NCI-H2171 (cell line): ENCODE measurements around the gene RFX7.
"Not testable (repeated sequence)": the region's sequence is repeated elsewhere in the genome, so short reads cannot be mapped to it uniquely, and the experiment has no call there.

ENCODE experiments used
- DNase-seq: peaks from one replicate; lab custom pipeline; 2025; lab: John Stamatoyannopoulos, UW

The RFX7 gene

DNA sequence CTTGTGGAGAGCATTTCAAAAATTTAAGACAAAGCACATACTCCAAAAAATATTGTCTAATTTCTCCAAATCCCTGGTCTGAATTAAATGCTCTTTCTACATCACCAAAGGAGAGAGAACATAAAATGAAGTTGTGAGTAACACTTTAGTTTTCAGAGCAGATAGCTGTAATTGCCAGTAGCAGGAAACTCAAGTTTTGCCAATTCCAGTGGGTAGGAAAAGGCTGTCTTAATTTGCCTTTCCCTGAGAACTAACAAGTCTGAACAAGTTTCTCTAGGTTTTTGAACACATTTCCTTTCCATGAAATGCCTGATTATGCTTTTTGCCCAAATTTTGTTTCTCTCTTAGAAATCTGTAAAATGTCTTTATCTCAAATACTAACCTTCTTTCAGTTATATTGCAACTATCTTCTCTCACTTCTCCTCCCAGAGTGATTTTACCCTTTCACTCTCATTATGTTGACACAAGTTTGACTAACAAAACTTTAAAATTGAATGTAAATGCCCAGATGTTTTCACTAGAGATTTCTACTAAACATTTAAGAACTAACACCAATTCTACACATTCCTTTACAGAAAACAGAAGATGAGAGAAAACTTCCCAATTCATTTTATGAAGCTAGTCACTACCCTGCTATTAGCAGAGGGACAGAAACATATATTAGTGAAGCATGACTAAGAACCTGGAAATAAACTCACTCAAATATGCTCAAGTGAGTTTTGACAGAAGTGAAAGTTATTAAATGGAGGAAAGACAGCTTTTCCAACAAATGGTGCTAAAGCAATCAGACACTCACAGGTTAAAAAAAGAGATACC, 38.4 kb downstream of the RFX7 start:
- DNase-seq, result no peak

GRCh38 chr15:56203312-56203922, 40.3 kb downstream of the RFX7 start:
- not testable (repeated sequence) for DNase-seq

DNA sequence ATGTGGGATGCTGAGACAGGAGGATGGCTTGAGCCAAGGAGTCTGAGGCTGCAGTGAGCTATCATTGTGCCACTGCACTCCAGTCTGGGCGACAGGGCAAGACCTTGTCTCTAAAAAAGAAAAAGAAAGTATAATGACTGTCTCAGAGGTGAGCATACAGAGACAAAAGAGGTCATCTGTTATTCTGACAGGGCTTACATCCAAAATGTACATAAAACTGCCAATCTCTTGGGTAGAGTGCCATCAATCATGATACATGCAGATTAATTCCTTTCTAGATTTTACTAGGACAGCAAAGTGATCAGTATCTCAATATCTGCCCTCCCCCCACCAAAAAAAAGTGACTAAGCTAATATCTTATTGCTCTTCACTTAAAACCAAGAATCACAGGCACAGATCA, 41.0 kb downstream of the RFX7 start:
- DNase-seq, result no peak

- DNase-seq, result no peak
Observed at GRCh38 chr15:56199038-56199437, 44.6 kb downstream of the RFX7 start.

DNA sequence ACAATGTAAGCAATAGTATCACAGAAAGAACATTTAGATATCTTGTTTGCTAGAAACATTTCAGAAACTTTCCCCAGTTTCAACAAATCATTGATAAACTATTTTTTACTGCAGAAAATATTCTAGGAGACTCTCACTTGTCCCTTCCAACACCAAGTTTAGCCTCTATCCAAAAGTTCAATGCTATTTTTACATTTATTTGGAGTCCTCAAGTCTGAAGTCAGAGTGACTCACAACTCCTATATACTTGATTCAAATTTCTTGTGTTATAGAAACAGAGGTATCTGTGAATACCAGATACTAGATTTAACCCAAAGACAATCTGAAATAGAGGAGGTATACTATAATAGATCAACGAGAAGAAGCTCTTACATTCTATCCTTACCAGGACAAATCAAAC, 49.6 kb downstream of the RFX7 start:
- DNase-seq, result no peak

- no peak for DNase-seq
Observed at GRCh38 chr15:56192659-56193442, 50.8 kb downstream of the RFX7 start.

- no peak for DNase-seq
Observed at GRCh38 chr15:56187665-56188064, 56.0 kb downstream of the RFX7 start.

GRCh38 chr15:56185980-56186379, 57.7 kb downstream of the RFX7 start:
- no peak for DNase-seq

DNA sequence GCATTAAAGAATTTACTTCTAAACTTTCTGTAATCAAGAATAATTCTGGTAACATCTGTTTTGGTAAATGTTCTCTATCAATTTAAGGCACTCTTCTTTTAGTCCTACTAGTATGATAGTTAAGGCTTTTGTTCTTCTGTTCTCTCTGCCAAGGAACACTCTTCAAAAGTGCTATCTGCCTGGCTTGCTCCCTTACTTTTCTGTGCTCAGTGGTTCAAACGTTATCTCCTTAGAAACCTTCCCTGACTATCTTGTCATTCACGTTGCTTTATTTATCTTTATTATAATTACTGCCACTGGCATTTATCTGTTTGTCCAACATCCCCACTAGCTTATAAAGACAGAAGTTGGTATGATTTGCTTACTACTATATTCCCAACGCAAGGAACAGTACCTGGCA, 59.2 kb downstream of the RFX7 start:
- DNase-seq, result no peak

DNA sequence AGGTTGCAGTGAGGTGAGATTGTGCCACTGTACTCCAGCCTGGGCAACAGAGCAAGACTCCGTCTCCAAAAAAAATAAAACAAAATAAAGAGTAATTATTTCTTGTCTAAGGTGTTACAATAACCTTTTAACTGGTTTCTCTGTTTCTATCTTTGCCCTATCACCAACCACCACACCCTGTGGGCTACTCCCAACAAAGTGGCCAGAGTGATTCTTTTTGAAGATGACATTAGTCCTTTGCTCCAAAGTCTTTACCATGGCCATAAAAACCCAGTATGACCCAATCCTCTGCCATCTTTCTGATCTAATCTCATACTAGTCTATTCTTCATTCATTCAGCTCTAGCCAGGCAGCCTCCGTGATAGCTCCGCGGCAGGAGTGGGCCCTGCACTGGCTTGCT, 62.8 kb downstream of the RFX7 start:
- no peak for DNase-seq

DNA sequence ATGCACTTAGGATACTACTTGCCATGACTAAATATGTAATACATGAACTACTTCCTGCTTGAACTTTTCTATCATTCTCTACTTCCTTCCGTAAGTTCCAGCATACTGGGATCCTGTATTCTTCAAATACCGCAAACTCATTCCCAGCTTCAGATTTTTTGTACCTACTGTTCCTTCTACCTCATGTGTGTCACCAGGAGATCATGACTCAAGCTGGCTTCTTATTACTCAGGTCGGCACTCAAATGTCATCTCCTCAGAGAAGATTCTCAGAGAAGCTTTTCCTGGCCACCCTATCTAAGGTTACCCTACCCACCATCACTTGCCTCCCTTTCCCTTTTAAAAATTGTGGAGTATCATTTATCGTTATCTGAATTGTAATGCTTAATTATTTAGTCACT, 66.7 kb downstream of the RFX7 start:
- no peak for DNase-seq

GRCh38 chr15:56175788-56176187, 67.9 kb downstream of the RFX7 start:
- no peak for DNase-seq

GRCh38 chr15:56174649-56175048, 69.0 kb downstream of the RFX7 start:
- DNase-seq, result no peak

- no peak for DNase-seq
Observed at GRCh38 chr15:56168394-56168793, 75.3 kb downstream of the RFX7 start.

DNA sequence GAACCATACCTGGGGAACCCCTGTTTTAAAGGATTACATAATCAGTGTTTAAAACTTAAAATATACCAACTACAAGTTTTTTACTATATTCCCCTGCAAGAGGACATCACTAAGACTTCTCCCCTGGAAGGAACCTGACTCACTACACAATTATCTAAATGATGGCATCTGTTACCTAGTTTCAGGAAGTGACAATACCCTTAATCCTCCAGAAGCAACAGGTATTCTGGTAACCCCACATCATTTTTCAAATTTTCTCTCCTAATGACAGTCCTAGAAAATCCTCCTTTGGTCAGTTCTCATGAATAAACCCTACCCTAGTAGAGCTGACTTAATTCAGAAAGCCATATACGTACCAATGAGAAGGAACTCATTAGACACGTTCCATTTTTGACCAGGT, 78.4 kb downstream of the RFX7 start:
- DNase-seq, result no peak

DNA sequence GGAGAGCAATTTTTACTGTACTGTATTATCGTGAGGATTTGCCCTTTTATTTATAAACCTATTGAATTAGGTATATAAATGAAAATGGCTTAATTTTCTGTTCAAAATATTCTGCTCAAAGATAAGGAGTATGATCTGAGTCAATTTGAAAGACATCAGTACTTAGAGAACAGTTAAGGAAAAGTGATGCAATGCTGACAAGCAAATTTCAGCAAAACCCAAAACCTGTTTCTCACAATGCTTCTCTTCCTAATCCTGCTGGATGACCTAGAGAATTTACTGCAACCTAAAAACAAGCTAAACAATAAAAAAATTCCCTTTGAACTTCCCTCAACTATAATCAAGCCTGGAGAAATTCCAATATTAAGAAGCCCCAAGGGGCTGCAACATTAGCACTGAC, 82.7 kb downstream of the RFX7 start:
- DNase-seq, result no peak

GRCh38 chr15:56156877-56157276, 86.8 kb downstream of the RFX7 start:
- DNase-seq, result no peak

DNA sequence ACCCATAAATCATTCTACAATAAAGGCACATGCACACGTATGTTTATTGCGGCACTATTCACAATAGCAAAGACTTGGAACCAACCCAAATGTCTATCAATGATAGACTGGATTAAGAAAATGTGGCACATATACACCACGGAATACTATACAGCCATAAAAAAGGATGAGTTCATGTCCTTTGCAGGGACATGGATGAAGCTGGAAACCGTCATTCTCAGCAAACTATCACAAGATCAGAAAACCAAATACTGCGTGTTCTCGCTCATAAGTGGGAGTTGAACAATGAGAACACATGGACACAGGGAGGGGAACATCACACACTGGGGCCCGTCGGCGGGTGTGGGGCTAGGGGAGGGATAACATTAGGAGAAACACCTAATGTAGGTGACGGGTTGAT, 88.4 kb downstream of the RFX7 start:
- DNase-seq, result not testable (repeated sequence)

GRCh38 chr15:56154768-56155167, 88.9 kb downstream of the RFX7 start:
- DNase-seq, result not testable (repeated sequence)

DNA sequence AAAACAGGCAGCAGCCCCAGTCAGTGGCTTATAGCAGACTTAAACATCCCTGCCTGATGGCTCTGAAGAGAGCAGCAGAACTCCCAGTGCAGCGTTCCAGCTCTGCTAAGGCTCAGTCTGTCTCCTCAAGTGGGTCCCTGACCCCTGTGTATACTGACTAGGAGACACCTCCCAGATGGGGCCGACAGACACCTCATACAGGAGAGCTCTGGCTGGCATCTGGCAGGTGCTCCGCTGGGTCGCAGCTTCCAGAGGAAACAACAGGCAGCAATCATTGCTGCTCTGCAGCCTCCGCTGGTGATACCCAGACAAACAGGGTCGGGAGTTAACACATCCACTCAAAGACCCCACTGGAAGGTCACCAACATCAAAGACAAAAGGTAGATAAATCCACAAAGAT, 93.5 kb downstream of the RFX7 start:
- DNase-seq, result peak; percentile 22

- no peak for DNase-seq
Observed at GRCh38 chr15:56148064-56148463, 95.6 kb downstream of the RFX7 start.

GRCh38 chr15:56146756-56147155, 96.9 kb downstream of the RFX7 start:
- DNase-seq, result no peak

GRCh38 chr15:56128081-56128480, 115.6 kb downstream of the RFX7 start:
- DNase-seq, result no peak
